ENCODE results near the gene COL18A1.

DNA sequence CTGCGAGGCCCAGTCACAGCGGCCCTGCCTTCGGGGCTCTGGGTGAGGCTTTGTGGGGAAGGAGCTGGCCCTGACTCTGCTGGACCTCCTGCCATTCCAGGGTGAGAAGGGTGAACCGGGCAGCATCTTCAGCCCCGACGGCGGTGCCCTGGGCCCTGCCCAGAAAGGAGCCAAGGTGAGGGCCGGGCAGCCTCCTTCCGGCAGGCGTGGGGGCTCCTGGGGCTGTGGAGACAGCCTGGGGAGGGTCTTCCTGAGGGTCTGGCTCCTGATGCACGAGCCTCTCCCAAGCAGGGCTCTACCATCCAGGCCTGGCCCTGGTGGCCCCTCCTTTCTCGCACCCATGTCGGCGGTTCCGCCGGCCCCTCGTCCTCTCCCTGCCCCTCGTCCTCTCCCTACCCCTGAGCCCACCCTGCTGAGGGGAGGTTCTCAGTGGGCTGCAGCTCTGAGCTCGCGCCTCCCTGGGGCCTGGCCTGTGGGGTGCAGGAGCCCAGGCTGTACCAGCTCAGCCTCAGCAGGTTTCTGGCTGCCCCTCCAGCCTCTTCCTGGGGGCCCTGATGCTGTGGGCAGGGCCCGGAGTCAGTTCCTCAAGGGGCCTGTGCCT is 88.5 kb downstream of the COL18A1 start:
- TF ChIP-seq, protein P1, sequence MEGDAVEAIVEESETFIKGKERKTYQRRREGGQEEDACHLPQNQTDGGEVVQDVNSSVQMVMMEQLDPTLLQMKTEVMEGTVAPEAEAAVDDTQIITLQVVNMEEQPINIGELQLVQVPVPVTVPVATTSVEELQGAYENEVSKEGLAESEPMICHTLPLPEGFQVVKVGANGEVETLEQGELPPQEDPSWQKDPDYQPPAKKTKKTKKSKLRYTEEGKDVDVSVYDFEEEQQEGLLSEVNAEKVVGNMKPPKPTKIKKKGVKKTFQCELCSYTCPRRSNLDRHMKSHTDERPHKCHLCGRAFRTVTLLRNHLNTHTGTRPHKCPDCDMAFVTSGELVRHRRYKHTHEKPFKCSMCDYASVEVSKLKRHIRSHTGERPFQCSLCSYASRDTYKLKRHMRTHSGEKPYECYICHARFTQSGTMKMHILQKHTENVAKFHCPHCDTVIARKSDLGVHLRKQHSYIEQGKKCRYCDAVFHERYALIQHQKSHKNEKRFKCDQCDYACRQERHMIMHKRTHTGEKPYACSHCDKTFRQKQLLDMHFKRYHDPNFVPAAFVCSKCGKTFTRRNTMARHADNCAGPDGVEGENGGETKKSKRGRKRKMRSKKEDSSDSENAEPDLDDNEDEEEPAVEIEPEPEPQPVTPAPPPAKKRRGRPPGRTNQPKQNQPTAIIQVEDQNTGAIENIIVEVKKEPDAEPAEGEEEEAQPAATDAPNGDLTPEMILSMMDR (conservative IDR thresholded peaks at IDR 0.05; ENCODE audit: low read length), result no peak
- TF ChIP-seq EZH2phosphoT487 (IDR thresholded peaks at IDR 0.05; ENCODE audit: borderline replicate concordance), result no peak

Data from Loucy (cell line).